ENCODE results near the gene SPAM1.

SPAM1 gene

GRCh38 chr7:123977081-123977480 lies 52.0 kb downstream of the SPAM1 start:
- TF ChIP-seq CTCF (conservative IDR thresholded peaks at IDR 0.05) (no peak), ZFX (IDR thresholded peaks at IDR 0.05) (no peak)
- H3K27ac ChIP-seq: no peak overlapping the region

GRCh38 chr7:123979876-123980275 lies 54.8 kb downstream of the SPAM1 start:
- no peak overlapping the region for H3K27ac ChIP-seq
- no peak for TF ChIP-seq ZFX (IDR thresholded peaks at IDR 0.05)
- no peak for TF ChIP-seq CTCF (conservative IDR thresholded peaks at IDR 0.05)

GRCh38 chr7:123987445-123987844 lies 62.4 kb downstream of the SPAM1 start:
- no peak overlapping the region for H3K27ac ChIP-seq
- no peak for TF ChIP-seq ZFX (IDR thresholded peaks at IDR 0.05)
- no peak for TF ChIP-seq CTCF (conservative IDR thresholded peaks at IDR 0.05)

- TF ChIP-seq CTCF (conservative IDR thresholded peaks at IDR 0.05) (no peak), ZFX (IDR thresholded peaks at IDR 0.05) (no peak)
- H3K27ac ChIP-seq: no peak overlapping the region
Observed at GRCh38 chr7:123992913-123993518, 68.0 kb downstream of the SPAM1 start.

- TF ChIP-seq CTCF (conservative IDR thresholded peaks at IDR 0.05) (no peak), ZFX (IDR thresholded peaks at IDR 0.05) (no peak)
- no peak overlapping the region for H3K27ac ChIP-seq
Observed at GRCh38 chr7:123993996-123994395, 69.0 kb downstream of the SPAM1 start.

- H3K27ac ChIP-seq: no peak overlapping the region
- no peak for TF ChIP-seq ZFX (IDR thresholded peaks at IDR 0.05)
Observed at GRCh38 chr7:123994449-123994848, 69.4 kb downstream of the SPAM1 start.

GRCh38 chr7:123995617-123996326 lies 70.7 kb downstream of the SPAM1 start:
- H3K27ac ChIP-seq: no peak overlapping the region
- TF ChIP-seq ZFX (IDR thresholded peaks at IDR 0.05) (no peak), CTCF (conservative IDR thresholded peaks at IDR 0.05) (no peak)

GRCh38 chr7:123996327-123996625 lies 71.2 kb downstream of the SPAM1 start:
- TF ChIP-seq ZFX (IDR thresholded peaks at IDR 0.05) (no peak), CTCF (conservative IDR thresholded peaks at IDR 0.05) (no peak)
- H3K27ac ChIP-seq: no peak overlapping the region
